ENCODE measurements around the gene CENPK. TPM values are rescaled to one million over a fixed set of nuclear protein-coding genes. Genes with fewer than 3 reads are reported as not detected.
"Not testable (repeated sequence)": the region's sequence is repeated elsewhere in the genome, so short reads cannot be mapped to it uniquely, and the experiment has no call there.

The CENPK gene, protein sequence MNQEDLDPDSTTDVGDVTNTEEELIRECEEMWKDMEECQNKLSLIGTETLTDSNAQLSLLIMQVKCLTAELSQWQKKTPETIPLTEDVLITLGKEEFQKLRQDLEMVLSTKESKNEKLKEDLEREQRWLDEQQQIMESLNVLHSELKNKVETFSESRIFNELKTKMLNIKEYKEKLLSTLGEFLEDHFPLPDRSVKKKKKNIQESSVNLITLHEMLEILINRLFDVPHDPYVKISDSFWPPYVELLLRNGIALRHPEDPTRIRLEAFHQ
- total RNA-seq: 10 to 100 TPM in 2 of 5 donors, 1 to 10 TPM in 1, under 1 TPM in 1, not detected in 1; 0.58 to 43.2 (median 13.1) TPM
- polyA plus RNA-seq: 1 to 10 TPM; 4.2 to 7.7 (median 4.3) TPM
- long read RNA-seq, donor 1: 0 reads
- long read RNA-seq, donor 2, partial matches to known transcripts: 6 of 8 reads
- long read RNA-seq, donor 2, other reads (novel, unspliced or antisense): 0 of 8 reads
- long read RNA-seq, donor 3, partial matches to known transcripts: 0 of 6 reads
- long read RNA-seq, donor 3, other reads (novel, unspliced or antisense): 0 of 6 reads
- long read RNA-seq, donor 4, partial matches to known transcripts: 0 of 1 reads
- long read RNA-seq, donor 4, other reads (novel, unspliced or antisense): 0 of 1 reads
- long read RNA-seq, donor 5: 0 reads
- long read RNA-seq, donor 6, partial matches to known transcripts: 0 of 9 reads
- long read RNA-seq, donor 6, other reads (novel, unspliced or antisense): 0 of 9 reads
- long read RNA-seq, donor 7, partial matches to known transcripts: 0 of 3 reads
- long read RNA-seq, donor 7, other reads (novel, unspliced or antisense): 0 of 3 reads
- long read RNA-seq, donor 8, partial matches to known transcripts: 0 of 6 reads
- long read RNA-seq, donor 8, other reads (novel, unspliced or antisense): 0 of 6 reads
- long read RNA-seq, donor 9, partial matches to known transcripts: 0 of 4 reads
- long read RNA-seq, donor 9, other reads (novel, unspliced or antisense): 0 of 4 reads
- long read RNA-seq, donor 10, partial matches to known transcripts: 0 of 2 reads
- long read RNA-seq, donor 10, other reads (novel, unspliced or antisense): 0 of 2 reads

DNA sequence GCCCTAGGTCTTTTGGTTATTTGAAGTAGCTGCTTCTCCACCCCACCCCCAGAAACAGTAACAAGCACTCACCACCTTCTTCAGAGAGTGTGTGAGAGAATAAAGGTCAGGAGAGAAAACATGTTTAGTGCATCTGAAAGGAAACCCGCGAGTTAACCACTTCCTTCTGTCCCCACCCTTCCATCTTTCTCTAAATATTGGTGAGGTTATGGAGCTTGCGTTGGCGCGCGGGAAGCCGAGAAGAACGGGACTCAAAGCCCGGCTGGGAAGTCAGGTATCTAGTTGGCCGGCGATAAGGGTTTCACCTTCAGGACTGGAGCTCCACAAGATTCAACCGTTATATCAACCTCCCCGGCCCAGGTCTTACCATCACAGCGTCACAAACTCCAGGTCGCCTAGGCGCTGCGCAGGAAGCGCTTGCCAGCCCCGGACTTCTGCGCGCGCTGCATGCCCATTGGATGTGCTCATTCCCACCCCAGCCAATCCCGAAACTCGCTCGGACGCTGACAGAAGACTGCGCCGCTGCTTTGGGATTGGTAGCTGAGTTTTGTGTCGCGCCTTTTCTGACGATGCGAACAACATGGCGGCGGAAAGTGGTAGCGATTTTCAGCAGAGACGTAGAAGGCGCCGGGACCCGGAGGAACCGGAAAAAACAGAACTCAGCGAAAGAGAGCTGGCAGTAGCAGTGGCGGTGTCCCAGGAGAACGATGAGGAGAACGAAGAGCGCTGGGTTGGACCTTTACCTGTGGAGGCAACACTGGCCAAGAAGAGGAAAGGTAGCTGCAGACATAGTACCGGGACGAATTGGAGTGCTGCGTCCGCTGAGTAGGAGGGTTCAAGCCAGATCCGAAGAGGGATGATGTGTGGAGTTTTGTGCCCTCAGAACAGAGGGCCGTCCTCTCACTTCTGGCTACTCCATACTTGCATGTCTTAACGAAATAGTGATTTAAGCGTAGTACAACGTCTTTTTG, at the start of gene CENPK, which contains the start of gene PPWD1:
TSS of gene CENPK (minus strand) at position 438 of the 971 bp plus-strand sequence. CDS start 8,261 bp downstream, outside the sequence.
TSS of gene PPWD1 (plus strand) at position 566 of the 971 bp plus-strand sequence. CDS start at position 581, 15 bp downstream.
- H3K36me3 ChIP-seq: peaks cover 0 to 11% (median 9%) of the 10 kb centered on the region in 4 donors
- DNase-seq: peak; percentile 95 to 98
- H3K27ac ChIP-seq: peak within 1 kb of the TSS; percentile 80 to 96 (median 90)
- H3K27me3 ChIP-seq: no peaks in the 10 kb centered on the region
- peaks cover 13 to 45% (median 36%) of the 10 kb centered on the region in 4 donors for H3K4me1 ChIP-seq
- peak within 1 kb of the TSS; percentile 67 to 99 (median 83) for H3K4me3 ChIP-seq
- intact Hi-C loops (cut with DNase I; ENCODE audit: low total_unique reads): no loop called here
- TF ChIP-seq EP300 (IDR thresholded peaks at IDR 0.05) (no peak), POLR2AphosphoS5 (IDR thresholded peaks at IDR 0.05) (peak; percentile 75 to 94 (median 93)), POLR2A (IDR thresholded peaks at IDR 0.05) (no peak)
- TF ChIP-seq, protein P1, sequence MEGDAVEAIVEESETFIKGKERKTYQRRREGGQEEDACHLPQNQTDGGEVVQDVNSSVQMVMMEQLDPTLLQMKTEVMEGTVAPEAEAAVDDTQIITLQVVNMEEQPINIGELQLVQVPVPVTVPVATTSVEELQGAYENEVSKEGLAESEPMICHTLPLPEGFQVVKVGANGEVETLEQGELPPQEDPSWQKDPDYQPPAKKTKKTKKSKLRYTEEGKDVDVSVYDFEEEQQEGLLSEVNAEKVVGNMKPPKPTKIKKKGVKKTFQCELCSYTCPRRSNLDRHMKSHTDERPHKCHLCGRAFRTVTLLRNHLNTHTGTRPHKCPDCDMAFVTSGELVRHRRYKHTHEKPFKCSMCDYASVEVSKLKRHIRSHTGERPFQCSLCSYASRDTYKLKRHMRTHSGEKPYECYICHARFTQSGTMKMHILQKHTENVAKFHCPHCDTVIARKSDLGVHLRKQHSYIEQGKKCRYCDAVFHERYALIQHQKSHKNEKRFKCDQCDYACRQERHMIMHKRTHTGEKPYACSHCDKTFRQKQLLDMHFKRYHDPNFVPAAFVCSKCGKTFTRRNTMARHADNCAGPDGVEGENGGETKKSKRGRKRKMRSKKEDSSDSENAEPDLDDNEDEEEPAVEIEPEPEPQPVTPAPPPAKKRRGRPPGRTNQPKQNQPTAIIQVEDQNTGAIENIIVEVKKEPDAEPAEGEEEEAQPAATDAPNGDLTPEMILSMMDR (IDR thresholded peaks at IDR 0.05): no peak
- H3K9me3 ChIP-seq: no peaks in the 10 kb centered on the region
- WGBS, 5 donors: 0 to 1% (median 0%) methylated on average over 32 to 54 of the region's 54 CpGs

DNA sequence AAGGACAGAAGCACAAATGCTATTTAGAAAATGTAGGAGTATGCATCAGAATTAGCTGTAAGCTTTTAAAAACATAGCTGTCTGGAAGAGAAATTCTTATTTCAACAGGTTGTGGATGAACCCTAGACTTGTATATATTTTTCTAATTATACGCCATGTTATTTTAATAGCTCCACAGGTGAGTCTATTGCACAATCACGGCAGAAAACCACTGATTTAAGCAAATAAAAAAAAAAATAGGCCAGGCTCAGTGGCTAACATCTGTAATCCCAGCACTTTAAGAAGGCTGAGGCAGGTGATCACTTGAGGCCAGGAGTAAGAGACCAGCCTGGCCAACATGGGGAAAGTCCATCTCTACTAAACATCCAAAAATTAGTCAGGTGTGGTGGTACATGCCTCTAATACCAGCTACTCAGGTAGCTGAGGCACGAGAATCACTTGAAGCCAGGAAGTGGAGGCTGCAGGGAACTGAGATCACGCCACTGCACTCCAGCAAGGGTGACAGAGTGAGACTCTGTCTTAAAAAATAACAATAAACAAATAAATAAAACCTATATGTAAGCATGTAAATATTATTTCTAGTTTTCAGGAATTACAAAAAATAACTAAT, 49.4 kb upstream of the CENPK start:
- H3K4me3 ChIP-seq: no peak overlapping the region
- H3K27ac ChIP-seq: peak overlapping the region in 1 of 5 donors; percentile 25
- intact Hi-C loops (cut with DNase I; ENCODE audit: low total_unique reads): no loop called here
- H3K9me3 ChIP-seq: no peaks in the 10 kb centered on the region
- WGBS, 5 donors: 79 to 86% (median 83%) methylated on average over 4 of the region's 4 CpGs
- H3K4me1 ChIP-seq: peaks cover 0 to 6% (median 3%) of the 10 kb centered on the region in 4 donors
- no peak for DNase-seq
- peaks cover 17 to 95% (median 84%) of the 10 kb centered on the region in 4 donors for H3K36me3 ChIP-seq
- H3K27me3 ChIP-seq: no peaks in the 10 kb centered on the region
- no peak for TF ChIP-seq EP300 (IDR thresholded peaks at IDR 0.05)
- no peak for TF ChIP-seq POLR2A (IDR thresholded peaks at IDR 0.05)
- TF ChIP-seq, protein P1 (IDR thresholded peaks at IDR 0.05): no peak
- no peak for TF ChIP-seq POLR2AphosphoS5 (IDR thresholded peaks at IDR 0.05)

DNA sequence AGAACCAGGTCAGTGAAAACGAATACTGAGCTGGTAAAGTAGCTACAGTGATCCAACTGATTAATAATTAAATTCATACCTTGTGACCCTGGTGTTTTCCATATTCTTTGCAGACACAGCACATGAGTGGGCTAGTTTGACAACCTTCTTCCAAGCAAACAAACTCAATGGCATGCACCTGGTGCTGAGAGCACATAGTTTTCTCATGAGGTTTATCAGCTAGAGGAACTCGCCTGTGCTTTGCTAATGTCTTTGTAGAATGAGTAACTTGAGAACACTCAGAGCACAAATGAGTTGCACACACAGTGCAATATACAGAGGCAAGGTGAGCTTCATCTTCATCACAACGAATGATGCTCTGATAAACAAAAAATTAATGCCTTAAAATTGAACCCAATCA, 48.6 kb upstream of the CENPK start:
- peaks cover 17 to 95% (median 87%) of the 10 kb centered on the region in 4 donors for H3K36me3 ChIP-seq
- no peaks in the 10 kb centered on the region for H3K27me3 ChIP-seq
- no peak overlapping the region for H3K4me3 ChIP-seq
- 43 to 62% (median 49%) methylated on average over 3 of the region's 3 CpGs for WGBS, 5 donors
- DNase-seq: peak in 1 of 2 donors; percentile 78
- TF ChIP-seq POLR2A (IDR thresholded peaks at IDR 0.05): no peak
- no peak for TF ChIP-seq POLR2AphosphoS5 (IDR thresholded peaks at IDR 0.05)
- TF ChIP-seq EP300 (IDR thresholded peaks at IDR 0.05): no peak
- TF ChIP-seq, protein P1 (IDR thresholded peaks at IDR 0.05): no peak
- peaks cover 0 to 5% (median 0%) of the 10 kb centered on the region in 4 donors for H3K4me1 ChIP-seq
- peak overlapping the region in 1 of 5 donors; percentile 25 for H3K27ac ChIP-seq
- no peaks in the 10 kb centered on the region for H3K9me3 ChIP-seq
- intact Hi-C loops (cut with DNase I; ENCODE audit: low total_unique reads): no loop called here

DNA sequence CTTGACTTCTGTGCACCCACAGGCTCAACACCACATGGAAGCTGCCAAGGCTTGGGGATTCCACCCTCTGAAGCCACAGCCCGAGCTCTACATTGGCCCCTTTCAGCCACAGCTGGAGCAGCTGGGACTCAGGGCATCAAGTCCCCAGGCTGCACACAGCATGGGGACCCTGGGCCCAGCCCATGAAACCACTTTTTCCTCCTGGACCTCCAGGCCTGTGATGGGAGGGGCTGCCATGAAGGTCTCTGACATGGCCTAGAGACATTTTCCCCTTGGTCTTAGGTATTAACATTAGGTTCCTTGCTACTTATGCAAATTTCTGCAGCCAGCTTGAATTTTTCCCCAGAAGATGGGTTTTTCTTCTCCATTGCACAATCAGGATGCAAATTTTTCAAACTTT, 38.8 kb upstream of the CENPK start:
- H3K4me3 ChIP-seq; intact Hi-C loops (cut with DNase I; ENCODE audit: low total_unique reads); DNase-seq; H3K9me3 ChIP-seq; H3K4me1 ChIP-seq; H3K27me3 ChIP-seq; H3K27ac ChIP-seq: not testable (repeated sequence)
- whole genome bisulfite sequencing, 5 donors: 93 to 100% (median 97%) methylated on average over 1 of the region's 1 CpG
- H3K36me3 ChIP-seq: peaks cover 26 to 100% (median 96%) of the 10 kb centered on the region in 4 donors

Data from stomach (tissue), 19 donors.